GM19438 (cell line): ENCODE measurements around the gene CHST11.

ENCODE experiments used
- ATAC-seq: cut with Tn5 transposase; IDR thresholded peaks from one replicate; pipeline ENCODE4 v1.9.1; 2021; ENCODE audit warnings: low read depth; ENCODE audit not compliant: unreplicated experiment

CHST11 gene

DNA sequence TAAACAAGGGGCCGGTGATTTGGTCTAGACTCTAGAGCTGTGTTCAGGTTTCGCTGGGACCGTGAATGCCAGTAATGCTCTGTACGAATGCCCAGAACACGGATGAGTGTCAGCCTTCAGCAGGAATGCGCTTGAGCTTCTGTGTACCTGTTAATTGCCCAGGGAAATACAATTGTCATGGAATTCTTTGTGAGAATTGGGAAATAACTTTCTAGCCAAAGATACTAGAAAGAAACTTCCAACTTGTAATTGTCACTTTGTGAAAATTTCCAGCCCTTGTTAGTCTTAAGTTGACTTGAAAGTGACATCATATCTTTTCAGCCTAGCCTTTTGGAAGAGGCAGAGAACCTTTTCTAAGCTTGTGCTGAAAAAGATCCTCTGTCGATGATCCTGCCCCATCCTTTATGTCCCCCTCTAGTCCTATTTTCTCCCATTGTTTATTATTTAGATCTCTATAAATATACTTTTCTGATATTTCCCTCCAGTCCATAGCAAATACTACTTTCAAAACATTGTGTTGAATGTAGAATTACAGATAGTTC, 2.7 kb downstream of the CHST11 start:
- ATAC-seq: no peak

DNA sequence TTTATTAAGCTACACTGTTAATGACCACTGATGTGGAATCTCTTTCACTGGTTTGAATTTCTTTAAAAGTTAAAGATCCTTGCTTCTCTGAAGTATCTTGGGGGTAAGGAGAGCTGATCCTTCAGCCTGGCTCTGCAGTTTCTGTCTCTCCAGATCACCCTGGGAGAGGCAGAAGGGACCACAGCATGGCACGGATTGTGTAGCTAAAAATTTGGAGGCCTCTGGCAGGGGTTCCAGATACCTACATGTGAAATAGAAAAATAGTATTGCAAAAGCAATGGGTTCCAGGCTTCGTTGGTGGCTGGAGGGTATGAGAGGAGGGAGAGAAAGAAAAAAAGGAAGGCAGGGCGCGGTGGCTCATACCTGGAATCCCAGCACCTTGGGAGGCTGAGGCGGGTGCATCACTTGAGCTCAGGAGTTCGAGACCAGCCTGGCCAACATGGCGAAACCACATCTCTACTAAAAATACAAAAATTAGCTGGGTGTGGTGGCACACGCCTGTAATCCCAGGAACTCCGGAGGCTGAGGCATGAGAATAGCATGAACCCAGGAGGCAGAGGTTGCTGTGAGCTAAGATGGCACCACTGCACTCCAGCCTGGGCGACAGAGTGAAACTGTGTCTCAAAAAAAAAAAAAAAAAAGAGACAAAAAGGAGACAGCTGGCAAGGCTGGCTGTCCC, 3.4 kb downstream of the CHST11 start:
- ATAC-seq: no peak

DNA sequence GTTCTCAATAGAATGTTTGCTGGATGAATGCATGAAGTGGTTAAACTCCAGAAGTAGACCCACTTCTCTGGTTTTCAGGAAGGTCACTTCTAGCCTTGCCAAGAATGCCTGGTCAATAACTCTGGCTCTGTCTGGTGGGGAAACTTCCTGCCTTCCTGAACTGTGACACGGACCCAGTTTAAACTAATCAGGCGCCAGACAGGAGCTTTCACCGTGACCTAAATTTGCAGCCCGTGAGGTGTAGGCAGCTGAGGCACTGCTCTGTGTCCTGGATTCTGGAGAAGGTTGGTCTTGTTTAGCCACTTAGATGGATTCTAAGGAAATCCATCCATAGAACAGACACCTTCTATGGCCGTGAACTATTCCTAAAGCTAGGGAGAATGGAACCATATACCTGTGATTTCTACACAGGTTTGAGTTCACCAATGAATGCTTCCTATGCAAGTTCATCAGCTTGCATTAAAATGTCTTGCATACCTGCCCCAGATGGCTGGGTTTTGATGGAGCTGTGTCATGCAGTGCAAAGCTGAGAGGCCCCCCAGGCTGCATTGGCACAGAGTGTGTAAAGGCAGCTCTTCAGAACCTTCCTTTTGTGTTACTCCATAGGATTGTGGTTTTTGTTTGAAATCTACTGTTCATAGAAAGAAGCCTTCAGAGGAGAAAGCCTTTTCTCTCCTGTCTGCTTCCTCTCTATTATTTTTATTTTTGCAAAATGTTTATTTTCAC, 4.4 kb downstream of the CHST11 start:
- no peak for ATAC-seq

DNA sequence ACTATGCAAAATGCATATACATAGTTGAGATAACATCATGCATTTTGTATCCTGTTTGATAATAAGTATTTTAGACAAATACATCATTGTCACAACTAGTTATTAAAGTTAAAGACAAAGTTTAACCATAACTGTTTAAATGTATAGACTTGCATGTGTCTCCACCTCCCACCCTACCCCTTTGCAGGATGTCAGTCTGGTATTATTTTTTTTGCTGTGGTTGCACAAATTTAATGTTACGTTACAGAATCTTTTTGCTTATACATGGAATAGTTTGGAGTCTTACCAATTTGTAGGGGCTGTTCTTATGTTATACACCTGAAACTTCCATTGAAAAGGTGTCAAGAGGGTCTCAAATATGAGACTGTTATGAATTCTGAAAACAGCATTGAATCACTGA, 5.6 kb downstream of the CHST11 start:
- no peak for ATAC-seq

DNA sequence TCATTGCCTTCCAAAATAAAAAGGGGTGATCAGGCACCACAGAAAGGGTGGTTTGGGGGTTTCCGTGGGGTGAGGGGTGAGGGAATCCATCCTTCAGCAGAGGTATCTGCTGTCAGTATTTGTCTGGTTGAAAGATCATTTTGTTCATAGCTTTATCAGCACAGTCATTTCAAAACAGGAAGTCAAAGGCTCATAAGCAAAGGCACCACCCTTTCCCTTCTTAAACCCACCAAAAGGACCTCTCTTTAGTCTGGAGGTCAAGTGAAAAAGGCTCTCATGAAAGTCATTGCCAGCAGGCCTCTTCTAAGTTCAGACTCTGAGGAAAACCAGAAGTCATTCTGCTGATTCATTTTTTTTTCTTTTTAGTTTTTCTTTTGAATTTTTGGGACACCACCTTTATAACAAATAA, 6.2 kb downstream of the CHST11 start:
- peak; percentile 46 for ATAC-seq

DNA sequence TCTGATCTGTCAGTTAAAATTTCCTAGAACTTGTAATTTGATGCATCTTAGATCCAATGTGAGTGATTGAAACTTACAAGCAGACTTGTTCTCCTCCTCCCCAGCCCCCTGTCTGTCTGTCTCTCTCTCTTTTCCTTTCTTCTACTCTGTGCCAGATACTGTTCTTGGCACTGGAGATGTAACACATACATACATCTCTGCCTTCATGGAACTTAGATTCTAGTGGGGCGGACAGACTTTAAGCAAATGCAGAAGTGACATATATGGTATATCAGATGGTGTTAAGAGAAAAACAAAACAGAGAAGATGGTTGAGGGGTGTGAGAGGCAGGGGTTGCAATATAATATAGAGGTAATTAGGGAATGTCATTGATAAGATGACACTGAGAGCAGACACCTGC, 6.6 kb downstream of the CHST11 start:
- ATAC-seq: no peak

DNA sequence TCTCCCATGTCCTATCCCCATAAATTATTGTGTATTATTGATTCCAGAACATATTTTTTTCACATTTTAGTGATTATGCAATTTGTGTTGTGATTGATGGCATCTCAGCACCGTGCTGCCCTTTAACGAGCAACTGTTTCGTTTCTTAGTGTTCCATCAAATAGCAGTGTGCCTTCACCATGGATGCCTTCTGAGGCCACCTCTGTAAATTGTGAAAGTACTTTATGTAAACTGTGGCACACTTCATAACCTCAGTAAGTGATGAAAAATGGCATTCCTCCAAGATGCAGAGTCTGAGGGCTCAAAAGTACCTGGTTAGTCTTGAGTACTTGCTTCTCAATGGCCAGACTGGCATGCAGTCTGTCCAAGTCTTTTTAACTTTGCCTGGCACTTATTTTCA, 8.2 kb downstream of the CHST11 start:
- no peak for ATAC-seq

DNA sequence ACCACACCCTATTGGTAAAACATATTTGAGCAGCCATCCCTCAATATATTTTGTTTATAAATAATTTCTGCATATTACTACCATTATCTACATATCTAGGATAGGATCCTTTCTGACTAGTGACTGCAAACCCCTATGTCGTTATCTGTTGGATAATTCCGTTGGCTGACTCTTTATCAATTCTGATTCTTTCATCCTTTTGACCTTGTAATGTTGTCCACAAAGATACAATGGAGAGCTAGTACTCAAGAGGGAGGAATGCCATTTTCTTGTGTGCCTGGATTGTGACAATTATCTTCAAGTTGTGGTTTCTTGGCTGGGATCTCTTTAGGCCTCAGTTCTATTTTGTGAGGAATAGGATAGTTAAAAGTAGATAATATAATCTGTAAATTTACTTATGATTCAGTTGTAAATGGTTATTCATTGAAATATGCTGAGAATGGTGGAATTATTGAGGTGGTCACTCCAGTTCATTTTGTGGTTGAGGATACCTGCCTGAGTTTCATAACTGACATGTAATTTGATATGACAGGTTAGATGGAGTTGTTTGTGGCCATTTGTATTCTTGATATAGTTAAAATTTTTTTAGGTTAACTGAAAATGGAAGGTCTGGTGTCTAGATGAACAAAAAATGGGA, 10.1 kb downstream of the CHST11 start:
- no peak for ATAC-seq

DNA sequence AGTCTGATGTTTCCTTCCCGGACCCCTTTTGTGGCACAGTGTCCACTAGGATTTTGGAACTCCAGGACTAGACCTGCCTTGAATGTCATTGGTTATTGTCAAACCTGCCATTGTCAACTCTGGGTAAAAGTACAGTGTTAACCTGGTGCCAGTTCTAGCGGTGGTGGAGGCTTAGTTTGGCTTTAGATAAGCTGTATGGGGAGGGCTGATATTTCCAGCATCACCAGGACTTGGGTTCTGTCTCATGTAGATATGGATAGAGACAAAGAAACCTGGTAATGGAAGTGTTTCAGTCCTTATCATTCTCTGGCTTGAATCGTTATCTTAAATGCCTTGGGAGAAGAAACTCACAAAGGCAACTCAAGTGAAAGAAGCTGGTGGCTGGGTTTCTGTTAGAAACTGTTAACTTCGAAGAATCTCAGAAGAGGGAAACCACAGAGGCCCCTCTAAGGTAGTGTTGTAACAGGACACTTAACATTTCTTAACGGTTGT, 10.6 kb downstream of the CHST11 start:
- no peak for ATAC-seq

DNA sequence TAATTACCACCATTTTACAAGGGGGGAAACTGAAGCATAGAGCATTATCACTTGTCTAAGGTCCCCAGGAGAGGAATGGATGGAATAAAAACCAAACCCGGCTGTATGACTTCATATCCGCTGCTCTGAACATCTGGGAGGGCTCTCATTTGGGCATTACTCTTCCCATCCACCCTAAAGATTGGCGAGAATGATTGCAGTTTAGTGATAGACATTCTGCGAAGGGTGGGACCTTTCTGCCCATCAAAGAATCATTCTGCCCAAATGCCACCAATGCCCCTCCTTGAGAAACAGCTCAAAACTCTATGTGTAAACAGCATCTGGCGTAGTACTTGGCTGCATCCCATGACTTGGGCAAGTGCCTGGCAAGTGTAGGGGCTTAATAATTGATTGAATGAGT, 11.6 kb downstream of the CHST11 start:
- no peak for ATAC-seq

DNA sequence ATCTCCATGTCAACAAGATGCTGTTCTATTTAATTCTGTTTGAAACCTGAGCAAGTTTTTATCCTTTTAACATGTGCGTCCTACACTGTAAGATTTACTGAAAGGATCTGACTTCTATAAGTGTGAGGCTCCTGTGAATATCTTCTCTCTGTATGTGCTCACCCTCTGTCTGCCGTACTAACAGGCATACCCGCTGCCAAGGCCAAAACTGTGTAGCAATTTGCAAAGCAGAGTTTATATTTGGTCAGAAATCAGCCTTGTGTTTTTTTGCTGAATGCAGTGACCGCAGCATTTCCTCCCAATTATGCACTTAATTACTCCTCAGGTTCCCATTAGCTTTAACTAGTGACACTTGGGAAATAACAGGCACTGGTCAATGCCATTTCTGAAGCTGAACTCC, 12.3 kb downstream of the CHST11 start:
- ATAC-seq: no peak

DNA sequence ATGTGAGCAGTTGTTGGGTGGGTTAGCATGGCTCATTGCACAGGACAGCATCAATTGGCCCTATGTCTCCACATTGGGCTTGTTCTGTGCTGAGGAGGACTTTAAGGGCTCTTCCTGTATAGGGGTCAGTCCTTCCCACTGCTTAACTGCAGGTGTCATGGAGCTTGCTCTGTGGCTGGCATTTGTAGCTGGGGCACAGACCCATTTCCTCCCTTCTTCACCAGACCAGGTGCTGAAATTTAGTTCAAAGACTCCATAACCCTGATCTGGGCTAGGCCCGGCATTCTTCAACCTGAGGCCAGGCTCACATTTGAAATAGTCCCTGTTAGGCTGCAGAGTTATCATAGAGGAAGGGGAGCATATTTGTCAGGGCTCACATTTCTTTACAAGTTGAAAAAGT, 12.8 kb downstream of the CHST11 start:
- no peak for ATAC-seq

DNA sequence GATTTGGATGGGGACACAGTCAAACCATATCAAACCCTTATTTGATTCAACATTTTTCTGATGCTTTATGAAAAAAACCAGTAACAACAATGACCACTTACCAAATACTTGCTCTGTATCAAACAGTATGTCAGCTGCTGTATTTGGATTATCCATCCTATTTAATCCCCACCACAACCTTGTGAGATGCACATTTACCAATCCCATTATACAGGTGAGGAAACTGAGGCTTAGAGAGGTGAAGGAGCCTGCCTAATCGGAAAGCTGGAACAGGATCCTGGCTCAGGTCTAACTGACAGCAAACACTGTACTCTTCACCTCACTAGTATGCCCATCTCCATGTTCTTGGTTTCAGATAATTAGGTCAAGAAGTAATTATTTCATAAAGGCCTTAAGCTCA, 13.8 kb downstream of the CHST11 start:
- no peak for ATAC-seq

DNA sequence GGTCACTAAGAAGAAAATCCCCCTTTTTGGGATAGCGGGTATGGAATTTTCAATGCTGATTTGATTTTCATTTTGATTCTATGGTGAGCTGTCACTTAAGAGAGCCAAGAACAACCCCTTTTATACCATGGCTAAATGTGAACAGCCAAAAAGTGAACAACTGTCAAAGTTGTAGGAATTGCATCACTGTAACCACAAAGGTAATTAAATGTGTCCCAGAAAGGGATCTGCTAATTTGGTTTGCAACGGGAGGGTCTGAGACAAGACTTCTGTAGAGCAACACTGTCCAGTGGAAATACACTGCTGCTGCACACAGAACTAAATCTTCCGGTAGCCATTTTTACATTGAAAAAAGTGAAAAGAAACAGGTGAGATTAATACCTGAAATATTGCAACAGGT, 14.6 kb downstream of the CHST11 start:
- no peak for ATAC-seq

DNA sequence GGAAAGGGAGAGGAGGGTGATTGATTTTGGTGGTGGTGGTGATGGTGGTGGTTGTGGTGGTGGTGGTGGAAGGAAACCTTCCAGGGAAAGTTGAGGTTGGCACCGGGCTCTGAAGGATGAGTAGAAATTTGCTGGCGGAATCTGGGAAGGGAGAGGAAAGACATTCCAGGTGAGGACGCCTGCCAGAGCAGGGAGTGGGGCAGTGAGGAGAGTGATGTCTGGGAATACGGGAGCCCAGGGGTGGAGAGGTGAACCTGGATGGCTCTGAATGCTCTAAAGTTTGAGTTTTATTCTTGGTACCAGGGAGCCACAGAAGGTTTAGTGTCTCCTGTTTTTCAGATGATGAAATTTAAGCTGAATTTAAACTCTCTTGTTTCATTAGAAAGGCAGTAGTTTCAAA, 16.0 kb downstream of the CHST11 start:
- ATAC-seq: no peak

DNA sequence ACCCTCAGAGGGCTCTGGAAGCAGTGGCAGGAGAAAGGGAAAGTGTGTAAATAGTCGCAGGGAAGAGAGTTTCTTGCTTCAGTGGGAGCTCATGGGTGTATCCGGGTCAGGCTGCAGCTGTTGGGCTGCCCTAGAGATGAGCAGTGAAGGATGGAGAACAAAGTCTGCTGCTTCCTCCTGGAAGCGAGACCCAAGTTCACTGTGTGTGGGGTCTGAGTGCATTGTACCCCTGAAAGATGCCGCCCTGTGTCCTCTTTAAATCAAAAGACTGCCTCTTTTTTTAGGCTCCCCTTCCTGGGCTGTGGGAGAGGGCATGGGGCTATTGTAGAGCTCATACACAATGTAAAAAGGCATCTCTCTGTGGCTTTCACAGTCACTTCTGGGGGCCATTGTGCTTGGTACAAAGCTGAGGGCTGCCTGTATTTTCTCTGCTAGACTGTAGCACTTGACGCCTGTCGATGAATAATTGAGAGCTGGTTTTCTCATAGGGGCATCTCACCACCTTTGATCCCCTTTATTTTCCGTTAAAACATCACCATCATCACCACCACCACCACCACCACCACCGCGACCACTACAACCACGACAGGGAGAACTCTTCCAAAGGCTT, 16.7 kb downstream of the CHST11 start:
- peak; percentile 59 for ATAC-seq

DNA sequence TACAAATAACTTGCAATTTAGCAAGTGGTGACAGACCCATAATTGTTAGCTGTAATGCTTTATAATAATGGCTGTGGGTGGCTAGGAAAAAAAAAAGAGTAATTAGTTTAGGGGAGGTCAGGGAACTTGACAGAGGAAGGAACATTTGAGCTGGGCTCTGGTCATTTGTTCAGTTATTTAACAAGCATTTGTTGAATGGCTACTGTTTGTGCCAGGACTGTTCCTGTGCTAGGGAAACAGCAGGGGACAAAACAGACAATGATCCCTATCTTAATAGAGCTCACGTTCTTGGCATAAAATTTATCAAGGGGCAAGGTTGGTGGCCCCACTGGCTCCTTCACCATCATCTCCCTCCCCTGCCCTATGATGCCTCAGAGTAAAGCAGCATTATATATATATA, 18.5 kb downstream of the CHST11 start:
- ATAC-seq: no peak

DNA sequence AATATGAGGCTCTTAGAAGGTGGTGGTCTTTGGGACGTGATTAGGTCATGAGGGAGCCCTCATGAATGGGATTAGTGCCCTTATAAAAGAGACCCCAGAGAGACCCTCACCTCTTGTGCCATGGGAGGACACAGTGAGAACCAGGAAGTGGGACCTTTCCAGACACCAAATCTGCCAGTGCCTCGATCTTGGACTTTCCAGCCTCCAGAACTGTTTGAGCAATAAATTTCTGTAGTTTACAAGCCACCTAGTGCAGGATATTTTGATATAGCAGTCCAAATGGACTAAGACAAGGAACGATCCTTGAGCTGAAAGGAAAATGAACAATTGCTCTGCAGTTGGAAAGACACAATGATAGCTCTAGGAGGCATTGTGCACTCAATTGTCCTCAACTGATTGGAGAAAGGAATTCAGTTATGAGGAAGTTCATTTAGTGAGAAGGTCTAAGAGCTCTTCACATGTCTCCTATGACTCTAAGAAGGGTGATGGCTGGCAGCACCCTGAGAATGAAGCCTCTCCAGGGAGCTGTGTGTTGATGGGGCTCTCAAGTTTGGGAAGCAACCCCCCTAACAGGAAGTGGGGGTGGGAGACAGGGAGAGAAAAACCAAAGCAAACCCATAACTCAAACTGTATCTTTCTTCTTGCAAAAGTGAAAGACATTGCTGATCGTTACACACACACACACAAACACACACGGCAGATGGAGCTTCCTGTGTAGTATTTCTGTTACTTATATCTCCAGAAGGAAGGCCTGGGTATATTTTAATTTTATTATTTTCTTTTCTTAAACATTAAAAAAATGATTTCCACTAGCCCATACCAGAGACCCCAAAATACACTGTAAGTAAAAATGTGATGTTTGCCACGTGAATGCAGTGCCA, 21.0 kb downstream of the CHST11 start:
- ATAC-seq: no peak

DNA sequence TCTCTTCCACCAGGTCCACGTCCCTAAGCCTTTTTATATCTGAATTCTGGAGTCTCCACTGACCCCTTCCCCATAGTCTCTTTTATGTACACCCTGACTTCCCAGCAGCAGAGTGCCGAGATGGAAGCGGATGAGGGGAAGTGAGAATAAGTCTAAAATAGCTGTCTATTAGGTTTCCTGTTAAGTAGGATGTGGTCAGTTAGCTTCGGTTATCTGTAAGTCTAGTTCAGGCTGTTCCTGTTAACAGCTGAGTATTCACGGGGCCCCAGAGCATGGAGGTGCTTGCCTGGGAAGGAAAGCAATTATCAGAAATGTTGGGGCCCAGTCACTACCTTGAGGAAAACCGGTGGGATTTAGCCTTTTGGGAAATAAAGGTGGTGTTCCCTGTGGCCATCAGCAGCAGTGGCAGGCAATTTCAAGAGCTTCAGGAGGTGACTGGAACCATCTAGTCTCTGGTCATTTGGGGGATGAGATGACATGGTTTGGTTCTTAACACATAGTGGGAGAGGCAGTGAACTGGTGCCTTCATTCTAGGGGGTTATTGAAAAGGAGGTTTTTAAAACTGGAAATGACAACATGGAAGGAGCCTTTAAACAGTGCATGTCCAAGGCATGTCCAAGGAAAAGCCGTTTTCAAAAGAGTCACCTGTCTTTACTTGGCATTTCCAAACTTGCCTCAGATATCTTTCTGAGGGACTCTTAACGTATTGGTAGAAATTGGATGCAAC, 21.8 kb downstream of the CHST11 start:
- ATAC-seq: peak; percentile 82
